Endothelial cell of umbilical vein (primary cell): ENCODE data around the gene HLA-DQA1.

Experiments
- CTCF ChIP-seq, 2 donors: IDR thresholded peaks; 1 replicate in 1 of 2; 2 replicates in 1 of 2; pipeline ENCODE4 v1.5.1; 2011; ENCODE audit warnings: low read length in 2 of 2, mild to moderate bottlenecking in 2 of 2, moderate library complexity in 2 of 2, control low read depth in 1 of 2, inconsistent platforms in 1 of 2, low read depth in 1 of 2; ENCODE audit not compliant: insufficient read depth in 1 of 2; ENCODE audit errors: extremely low read depth in 1 of 2
- EZH2 ChIP-seq: IDR thresholded peaks from 2 replicates; pipeline ENCODE4 v1.6.1; 2012; ENCODE audit warnings: borderline replicate concordance, low read depth, mild to moderate bottlenecking, moderate library complexity, low read length, inconsistent platforms; ENCODE audit not compliant: severe bottlenecking
- JUN ChIP-seq: IDR thresholded peaks from 2 replicates; pipeline ENCODE4 v1.6.1; 2011; ENCODE audit warnings: borderline replicate concordance, low read depth; ENCODE audit not compliant: insufficient read length, insufficient read depth
- MAX ChIP-seq: IDR thresholded peaks from 2 replicates; pipeline ENCODE4 v1.6.1; 2011; ENCODE audit not compliant: insufficient read depth, insufficient read length
- MYC ChIP-seq: IDR thresholded peaks from one replicate; pipeline ENCODE4 v1.6.1; 2011; ENCODE audit warnings: mild to moderate bottlenecking, low read depth, low read length
- POLR2A ChIP-seq: IDR thresholded peaks from 2 replicates; pipeline ENCODE4 v1.6.1; 2012; ENCODE audit warnings: low read depth, mild to moderate bottlenecking, control low read depth, low read length
- POLR2AphosphoS5 ChIP-seq: IDR thresholded peaks from 2 replicates; pipeline ENCODE4 v1.6.1; 2012; ENCODE audit warnings: low read depth, mild to moderate bottlenecking, control low read depth, low read length, moderate library complexity; ENCODE audit not compliant: insufficient read depth

GRCh38 chr6:32645047-32645703, 8.0 kb downstream of the HLA-DQA1 start:
- TF ChIP-seq POLR2AphosphoS5 (no peak), CTCF (IDR thresholded peaks at IDR 0.05; ENCODE audit: extremely low read depth in 1 of 2, insufficient read depth in 1 of 2, low read depth in 1 of 2, low read length in 2 of 2) (no peak), JUN (no peak), POLR2A (no peak), EZH2 (no peak), MYC (no peak), MAX (no peak)
